GM19452 (cell line): Measurements from ENCODE around the gene CARMIL1.

Experiments used
- ATAC-seq: cut with Tn5 transposase; IDR thresholded peaks from one replicate; pipeline ENCODE4 v1.9.1; 2021; ENCODE audit not compliant: unreplicated experiment

CARMIL1 gene

DNA sequence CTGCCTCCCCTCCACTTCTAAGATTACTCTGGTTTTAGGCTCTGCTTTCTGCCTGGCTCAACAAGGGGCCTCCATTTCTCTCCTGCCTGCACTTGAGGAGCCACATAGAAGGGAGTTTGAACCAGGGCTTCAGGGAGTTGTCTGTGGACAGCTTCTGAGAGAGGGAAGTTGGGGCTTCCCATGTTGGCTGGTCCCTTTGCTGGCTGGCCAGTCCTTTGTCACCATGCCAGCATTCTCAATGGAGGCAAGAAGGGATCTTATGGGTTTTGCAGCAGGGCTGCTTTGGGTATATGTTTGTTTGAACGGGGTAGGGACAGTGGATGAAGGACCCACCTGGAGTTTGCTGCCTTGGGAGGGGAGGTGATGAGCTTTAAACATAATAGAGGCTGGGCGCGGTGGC lies 124.9 kb downstream of the CARMIL1 start:
- ATAC-seq: no peak

DNA sequence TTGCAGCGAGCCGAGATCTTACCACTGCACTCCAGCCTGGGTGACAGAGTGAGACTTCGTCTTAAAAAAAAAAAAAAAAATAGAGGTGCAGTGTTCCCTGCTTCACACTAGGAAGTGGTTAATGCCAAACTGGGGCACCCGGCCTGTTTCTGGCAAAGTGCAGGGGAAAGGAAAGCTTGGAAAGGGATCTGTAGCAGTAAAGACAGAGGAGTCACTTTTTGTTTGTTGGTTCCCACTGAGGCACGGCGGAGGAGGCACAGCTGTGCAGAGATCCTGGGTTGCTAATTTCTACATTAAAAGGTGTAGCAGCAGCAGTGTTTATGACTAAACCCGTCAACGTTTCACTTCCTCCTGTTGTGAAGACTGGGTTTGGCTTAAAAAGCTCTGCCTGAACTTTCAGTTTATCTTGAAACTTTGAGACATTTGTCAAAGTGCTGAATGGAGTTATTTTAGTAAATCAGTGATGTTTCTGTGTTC lies 125.6 kb downstream of the CARMIL1 start:
- peak; percentile 94 for ATAC-seq

DNA sequence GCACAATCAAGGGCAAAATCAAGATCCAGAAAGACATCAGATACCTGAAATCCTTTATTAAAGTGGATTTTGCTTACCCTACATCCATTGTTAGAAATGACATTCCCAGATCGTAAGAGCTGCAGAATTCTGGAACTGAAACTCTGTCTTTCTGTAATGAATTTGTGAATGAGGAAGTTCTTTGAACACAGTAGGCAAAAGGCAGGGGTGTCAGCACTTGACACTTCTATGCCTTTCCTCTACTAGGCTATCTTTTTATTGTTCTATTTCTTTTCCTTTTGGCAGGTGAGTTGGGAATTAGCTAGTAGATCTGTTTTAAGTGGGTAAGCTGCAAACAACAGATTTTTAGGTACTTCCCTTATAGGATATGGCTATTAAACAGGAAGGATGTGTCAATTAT lies 126.3 kb downstream of the CARMIL1 start:
- ATAC-seq: no peak

DNA sequence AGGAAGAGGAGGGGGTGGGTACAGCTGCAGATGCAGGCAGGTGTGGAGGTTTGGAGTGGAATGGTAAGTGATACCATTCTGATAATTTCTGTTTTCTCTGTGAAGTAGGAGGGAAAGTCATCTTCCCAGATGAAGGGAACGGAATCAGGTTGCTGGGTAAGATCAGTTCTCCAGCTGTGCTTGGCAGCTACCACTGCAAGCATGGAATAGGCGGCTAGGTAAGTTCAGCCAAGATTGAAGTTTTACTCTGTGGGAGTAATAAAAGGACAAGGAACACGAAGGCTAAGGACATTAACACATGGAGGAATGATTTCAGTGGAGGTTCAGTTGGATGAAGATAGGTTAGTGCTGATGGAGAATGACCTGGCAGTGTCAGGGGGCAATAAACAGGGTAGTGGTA lies 128.3 kb downstream of the CARMIL1 start:
- ATAC-seq: no peak

DNA sequence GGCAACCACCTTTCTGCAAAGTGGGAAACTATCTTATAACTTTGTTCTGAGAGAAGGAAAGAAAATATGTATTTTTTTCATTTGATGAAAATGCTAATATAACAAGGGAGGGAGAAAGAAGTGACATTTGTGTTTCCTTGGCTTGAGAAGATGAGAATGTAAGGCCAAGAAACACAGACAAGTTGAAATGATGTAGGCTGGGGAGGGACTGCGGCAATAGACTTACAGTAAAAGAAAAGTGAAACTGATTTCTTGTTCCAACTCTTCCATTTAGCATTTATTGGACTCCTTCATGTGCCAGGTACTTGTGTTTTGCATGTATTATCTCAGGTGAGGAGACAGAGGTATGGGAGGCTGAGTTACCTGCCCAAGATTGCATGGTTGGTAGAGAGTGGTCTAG lies 130.9 kb downstream of the CARMIL1 start:
- ATAC-seq: no peak

DNA sequence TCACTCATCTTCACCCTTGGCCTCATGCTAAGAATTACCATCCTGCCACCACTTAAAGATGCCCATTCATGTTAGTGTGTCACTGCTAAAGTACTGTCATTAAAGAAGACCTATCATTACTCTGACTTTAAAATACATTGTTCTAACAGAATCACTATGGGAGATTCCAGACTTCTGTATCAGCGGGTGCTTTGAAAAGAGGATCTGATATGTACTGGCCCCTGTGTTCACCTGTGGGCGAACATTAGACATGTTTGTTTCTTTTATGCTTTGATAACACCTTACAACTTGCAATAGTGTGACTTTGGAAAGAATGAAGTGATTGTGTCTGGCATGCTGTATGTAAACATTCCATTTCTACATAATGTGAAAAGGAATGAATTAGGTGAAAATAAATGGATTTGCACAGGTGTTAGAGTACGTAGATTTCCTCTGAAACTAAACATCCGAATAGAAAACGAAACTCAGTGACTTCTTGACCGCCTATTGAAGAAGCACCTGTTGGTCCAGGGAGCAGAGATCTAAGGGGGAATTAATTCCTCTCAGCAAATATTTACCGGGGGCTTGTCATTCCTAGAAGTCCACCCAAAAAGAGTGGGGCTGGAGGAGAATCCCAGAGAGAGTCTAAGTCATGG lies 132.3 kb downstream of the CARMIL1 start:
- no peak for ATAC-seq

DNA sequence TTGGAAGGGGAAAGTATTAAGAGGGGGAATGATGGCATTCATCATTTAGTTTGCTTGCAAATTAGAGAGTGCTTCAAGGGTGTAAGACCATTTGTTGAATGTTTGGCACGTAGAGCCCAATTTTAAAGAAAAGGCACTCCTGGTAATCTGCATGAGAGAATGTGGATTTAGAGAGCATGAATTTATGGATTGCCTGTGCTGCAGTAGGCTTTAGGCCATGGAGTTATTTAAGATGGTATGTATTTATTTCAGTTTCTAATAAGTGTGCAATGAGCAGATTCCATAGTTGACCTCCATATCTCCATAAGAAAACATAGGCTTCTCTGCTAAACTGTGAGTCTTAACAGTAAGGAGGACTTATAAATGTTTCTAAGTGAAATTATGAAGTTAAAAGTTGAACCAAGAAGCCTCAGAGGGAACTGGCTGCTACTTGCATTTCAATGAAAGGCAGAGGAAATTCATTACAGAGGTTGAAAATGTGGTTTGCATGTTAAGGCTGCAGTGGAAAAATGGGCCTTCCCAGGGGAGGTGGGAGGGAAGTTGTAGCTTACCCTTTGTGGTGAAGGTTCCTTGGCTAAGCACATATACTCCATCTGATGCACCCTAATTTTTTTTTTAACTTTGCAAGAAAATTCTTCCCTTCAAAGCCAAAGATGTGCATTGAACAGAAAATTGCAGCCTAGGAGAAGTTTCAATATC lies 134.2 kb downstream of the CARMIL1 start:
- no peak for ATAC-seq

DNA sequence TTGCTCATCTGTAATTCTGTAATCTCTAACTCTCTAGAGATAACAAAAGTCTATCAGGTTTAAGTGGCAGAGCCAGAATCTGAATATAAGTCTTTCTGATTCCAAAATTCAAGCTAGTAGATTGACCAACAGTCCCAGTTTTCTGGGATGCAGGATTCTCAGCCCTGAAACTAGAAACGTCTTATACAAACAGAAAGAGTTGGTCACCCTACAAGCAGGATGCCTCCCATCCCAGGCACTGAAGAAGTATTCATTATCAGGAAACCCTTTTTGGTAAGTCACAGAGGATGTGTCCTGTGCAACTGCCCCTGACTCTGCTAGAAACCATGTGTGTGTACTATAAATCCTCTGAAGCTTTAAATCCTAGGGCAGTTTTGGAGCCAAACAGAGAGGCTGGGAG lies 135.0 kb downstream of the CARMIL1 start:
- no peak for ATAC-seq

DNA sequence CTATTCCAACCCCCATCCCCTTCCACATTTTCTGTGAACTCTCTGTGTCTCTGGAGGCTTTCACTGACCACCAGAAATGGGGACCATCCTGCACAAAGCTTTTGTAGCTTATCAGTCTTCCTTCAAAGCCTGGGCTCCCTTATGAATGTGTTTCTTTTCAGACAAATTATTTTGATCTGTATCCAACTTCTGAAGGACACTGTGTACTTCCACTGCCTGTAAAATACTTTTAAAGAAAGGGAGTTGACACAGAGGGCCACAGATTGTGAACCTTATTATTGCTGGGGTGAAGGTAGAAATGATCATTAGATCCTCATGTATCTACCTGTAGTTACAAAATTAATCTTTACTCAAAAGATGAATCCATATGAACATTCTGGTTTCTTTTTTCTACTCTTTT lies 135.6 kb downstream of the CARMIL1 start:
- ATAC-seq: no peak

DNA sequence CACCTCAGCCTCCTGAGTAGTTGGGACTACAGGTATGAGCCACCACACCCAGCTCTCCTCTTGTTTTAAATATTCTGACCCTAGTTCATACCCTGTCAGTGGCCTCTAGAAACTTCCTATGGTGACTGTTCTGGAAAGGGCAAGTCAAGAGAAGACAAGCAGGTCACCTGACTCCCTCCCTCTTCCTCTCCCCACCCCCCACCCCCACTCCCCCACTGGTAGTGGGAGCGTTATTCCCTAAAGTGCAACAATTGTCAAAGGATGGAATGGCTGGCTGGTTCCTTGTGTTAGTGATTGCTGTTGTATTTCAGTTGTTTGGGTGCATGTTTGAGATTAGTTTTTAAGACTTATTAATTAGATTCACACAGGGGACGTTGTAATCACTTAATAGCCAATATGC lies 136.1 kb downstream of the CARMIL1 start:
- ATAC-seq: no peak

DNA sequence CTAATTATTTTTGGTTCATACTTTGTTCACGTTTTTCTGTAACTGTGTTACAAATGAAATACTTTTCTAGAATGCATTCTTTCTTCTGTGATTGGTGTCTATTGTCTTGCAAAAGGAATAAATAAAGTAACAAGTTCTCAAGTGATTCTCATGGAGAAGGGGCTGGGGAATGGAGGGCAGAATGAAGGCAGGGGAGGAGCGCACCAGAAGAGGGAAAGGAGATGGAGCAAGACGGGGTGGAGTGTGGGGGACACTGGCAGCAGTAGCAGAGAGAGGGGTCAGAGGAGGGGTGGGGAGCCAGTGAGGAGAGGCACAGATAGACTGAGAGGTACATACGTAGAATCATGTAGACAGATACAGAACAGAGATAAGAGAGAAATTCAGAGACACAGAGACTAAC lies 136.5 kb downstream of the CARMIL1 start:
- no peak for ATAC-seq

DNA sequence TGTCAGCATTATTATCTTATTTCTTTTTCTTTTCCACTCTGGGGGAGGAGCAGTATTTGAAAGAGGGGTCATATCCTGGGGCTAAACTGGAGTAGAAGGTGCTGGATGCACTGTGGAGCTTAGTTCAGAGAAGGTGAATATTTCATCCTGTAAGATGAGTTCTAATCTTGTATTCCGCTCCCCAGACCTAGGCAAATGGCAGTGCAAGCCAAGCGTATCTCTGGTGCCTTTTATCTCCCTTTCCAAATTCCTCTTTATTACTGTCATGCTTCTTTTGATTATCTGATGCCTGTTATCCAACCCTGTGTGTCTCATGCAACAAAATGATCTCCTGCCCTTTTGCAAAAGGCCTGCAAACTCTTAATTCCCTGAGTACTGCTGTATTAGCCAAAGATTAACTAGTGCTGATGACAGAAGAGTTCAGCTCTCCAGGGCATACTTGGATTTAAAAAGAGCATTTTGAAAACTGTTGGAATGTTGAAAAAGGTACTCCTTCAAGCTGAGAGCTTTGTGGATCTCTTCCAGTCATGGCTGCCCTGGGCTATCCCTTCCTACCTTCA lies 138.0 kb downstream of the CARMIL1 start:
- no peak for ATAC-seq

DNA sequence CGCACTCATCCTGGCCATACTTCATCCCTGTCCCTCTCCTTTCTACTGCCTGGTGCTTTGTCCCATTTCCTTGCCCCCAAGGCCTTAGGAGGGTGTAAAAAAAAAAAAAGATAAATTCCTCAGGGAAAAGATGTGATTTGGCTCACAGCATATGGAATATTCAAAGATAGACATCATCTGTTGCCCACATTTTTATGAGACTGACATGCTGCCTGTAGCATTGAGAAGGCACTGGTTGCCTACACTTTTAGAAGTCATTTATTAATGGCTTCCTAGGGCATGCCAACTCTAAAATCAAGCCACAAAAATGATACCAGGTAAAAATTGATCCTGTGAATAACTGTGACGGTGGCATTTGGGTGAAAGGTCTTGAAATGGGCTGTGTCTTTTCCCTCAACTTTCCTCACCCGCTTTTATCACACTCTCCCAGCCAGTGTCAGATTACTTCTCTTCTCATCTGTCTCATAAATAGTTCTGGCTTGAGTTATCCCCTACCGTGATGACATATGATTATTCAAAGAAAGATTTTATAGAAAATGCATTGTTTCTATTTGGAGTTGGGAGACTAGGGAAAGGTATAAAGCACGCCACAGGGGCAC lies 139.4 kb downstream of the CARMIL1 start:
- ATAC-seq: no peak

DNA sequence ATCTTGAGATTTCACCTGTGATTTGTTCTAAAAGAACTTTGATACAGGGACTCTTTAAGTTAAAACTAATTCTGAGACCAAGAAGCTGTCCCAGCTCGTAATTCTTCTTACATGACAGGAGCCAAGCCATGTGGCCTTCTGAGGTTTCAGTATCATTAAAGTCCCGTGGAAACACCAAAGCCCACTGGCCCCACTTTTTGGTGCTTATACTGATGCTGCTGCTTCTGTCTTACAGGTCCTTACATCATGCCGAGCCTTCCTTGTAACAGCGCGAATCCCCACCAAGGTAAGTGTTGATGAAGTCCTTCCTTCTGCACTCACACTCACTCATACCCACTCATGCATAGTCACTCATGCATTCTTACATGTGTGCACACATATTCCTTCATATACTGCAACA lies 140.7 kb downstream of the CARMIL1 start:
- no peak for ATAC-seq

DNA sequence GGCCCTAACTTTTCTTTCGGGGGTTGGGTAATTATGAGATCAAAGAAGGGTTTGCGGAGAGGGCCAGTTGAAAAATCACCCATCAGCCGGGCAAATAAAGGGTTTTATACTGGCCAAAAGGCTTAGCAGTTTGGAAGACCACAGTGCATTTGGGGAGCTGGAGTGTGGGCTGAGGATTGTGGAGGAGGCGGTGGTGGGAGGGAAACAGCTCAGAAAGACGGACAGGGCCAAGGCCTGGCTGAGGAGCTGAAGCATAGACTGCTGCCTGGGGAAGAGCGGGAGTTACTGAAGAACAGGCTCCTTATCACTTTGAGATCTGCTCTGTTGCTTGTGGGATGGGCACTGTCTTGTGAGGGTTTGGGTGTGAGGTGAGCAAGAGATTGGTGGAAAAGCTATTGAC lies 144.2 kb downstream of the CARMIL1 start:
- ATAC-seq: no peak

DNA sequence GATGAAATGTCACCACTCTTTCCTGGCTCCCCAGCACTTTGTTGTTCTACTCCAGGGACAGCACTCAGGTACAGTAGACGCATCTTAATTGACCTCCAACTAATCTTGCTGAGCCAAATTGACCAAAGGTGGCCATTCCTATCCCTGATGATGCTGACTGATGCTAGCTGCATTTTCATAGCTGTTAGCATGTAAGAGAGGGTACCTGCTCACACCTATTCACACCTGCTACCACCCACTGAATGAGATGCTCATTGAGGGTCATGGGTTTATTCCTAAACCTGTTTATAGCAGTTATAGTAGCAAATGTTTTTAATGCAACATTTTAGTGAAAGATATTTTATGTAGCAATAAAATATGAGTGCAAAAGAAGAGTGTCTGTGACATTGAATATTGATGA lies 145.1 kb downstream of the CARMIL1 start:
- ATAC-seq: no peak

DNA sequence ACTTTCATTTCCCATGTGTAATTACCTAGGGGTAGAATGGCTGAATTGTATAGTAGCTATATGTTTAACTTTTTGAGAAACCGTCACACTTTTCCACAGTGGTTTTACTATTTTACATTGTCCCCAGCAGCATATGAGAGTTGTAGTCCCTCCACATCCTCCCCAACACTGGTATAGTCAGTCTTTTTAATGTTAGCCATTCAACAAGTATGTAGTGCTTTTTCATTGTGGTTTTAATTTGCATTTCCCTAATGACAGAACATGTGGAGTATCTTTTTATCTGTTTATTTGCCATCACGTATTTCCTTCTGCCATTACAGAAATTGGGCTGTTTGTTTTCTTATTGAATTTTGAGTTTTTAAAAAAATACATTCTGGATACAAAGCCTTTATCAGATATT lies 148.4 kb downstream of the CARMIL1 start:
- ATAC-seq: no peak

DNA sequence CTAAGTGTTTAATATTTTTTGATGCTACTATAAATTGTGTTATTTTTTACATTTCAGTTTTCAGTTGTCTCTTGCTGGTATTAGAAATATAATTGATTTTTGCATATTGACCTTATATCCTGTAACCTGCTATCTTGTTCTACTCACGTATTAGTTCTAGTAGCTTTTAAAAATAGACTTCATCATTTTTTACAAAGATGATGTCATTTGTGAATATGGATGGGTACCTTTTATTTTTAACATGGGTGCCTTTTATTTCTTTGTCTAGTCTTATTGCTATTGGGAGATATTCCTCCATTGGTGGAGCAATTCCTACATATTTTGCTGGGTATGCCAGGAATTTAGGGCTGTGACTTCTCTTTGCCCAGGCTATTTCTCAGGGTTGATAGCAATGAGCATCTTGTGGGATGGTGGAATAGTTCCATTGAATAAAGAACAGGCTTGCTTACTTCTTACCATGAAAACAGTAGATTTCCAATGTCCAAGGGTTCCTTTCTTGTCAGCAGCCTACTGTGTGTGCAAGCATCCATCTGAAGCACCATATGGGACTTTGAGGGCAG lies 149.7 kb downstream of the CARMIL1 start:
- ATAC-seq: no peak

DNA sequence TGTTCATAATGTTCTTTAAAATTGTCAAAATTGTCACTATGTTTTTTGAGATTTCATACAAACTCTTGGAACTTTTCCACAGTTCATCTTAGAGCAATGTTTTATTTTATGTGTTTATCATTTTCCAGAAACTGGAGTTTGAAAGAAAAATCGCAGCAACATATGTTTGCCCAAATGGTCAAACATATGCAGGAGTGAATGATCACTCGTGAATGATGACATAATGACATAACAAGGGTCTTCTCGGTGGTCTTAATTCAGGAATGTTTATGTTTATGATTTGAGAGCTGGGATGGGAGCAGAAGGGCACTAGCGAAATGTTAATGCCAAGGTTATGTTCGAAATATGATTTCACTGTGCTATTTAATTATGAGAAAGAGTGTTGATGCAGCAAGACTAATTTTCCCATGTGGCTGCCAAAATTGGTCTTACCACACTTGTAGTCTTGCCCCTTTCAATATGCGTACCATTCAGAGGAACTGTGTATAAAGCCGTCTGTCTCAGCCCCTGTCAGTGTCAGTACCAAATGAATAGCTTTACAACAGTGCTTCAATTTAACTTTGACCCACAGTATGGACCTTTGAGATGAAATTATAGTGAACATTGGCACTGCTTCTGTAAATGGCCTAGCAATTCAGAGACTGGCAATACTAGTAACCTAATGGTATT lies 152.3 kb downstream of the CARMIL1 start:
- no peak for ATAC-seq

DNA sequence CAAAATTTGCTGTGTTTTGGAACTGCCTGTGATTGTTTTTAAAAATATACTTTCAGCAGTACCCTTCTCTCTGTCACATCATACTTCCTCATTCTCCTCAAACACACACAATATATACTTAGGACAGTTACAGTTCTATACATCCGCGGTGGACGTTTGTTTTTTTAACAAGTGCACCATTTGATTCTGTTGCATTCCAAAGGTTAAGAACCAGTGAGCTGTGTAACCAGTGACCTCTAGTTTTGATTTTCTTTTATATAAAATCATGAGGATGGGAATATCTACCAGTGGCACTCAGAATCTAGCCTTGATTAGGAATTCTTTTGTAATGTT lies 152.8 kb downstream of the CARMIL1 start:
- ATAC-seq: no peak

DNA sequence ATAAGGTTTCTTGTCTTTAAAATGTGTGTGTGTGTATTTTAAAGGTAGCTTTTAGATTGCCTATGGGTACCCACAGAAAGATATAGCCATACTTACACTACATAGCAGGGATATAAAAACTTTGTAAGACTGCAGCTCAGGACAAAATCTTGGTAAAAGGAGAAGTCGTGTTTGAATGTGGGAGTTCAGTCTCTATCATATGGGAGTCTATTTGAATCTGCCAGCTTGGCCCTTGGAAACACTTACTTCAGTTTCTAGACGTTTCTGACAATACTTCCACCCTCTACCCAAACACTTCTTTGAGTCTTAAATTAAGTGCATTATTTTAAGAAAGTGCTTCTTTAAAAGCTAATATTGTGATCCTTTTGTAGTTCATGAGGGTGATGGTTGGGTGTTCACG lies 155.7 kb downstream of the CARMIL1 start:
- ATAC-seq: no peak
